Measurements from ENCODE around the gene LAMC1.

LAMC1 gene

GRCh38 chr1:183178545-183178944 is 155.3 kb downstream of the LAMC1 start:
- no peak for TF ChIP-seq CTCF (IDR thresholded peaks at IDR 0.05; ENCODE audit: extremely low read depth, missing control alignments)
- DNase-seq (ENCODE audit: low spot score), result no peak

- DNase-seq (ENCODE audit: low spot score), result no peak
- no peak for TF ChIP-seq CTCF (IDR thresholded peaks at IDR 0.05; ENCODE audit: extremely low read depth, missing control alignments)
Measured at GRCh38 chr1:183179033-183179432, 155.8 kb downstream of the LAMC1 start.

GRCh38 chr1:183180218-183180617 is 157.0 kb downstream of the LAMC1 start:
- TF ChIP-seq CTCF (IDR thresholded peaks at IDR 0.05; ENCODE audit: extremely low read depth, missing control alignments), result no peak
- no peak for DNase-seq (ENCODE audit: low spot score)

DNA sequence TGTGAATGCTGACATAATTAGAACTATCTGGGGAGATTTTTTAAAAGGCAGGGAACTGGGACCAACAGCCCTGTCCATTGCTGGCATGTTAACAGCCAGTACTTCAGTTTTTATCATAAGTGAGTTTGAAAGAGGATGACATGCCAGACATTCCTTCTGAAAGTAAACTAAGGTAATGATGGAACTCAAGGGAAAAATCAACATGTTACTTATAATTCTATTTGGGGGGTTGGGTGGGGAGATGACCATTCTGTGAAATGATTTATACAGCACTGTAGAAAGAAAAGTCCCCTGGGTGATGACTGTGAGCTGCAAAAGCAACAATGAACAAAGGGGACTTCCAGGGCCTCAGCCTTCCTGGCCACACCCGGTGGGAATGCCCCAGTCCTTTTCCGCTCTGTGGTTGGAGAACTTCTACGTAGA is 157.4 kb downstream of the LAMC1 start:
- TF ChIP-seq CTCF (IDR thresholded peaks at IDR 0.05; ENCODE audit: extremely low read depth, missing control alignments), result no peak
- DNase-seq (ENCODE audit: low spot score), result peak; percentile 70

GRCh38 chr1:183185941-183186490 is 162.8 kb downstream of the LAMC1 start, which contains the start of gene LAMC2:
LAMC2 (plus strand) TSS chr1:183186264; CDS start chr1:183186353, 89 bp downstream.
- DNase-seq (ENCODE audit: low spot score), result no peak
- TF ChIP-seq CTCF (IDR thresholded peaks at IDR 0.05; ENCODE audit: extremely low read depth, missing control alignments), result no peak

DNA sequence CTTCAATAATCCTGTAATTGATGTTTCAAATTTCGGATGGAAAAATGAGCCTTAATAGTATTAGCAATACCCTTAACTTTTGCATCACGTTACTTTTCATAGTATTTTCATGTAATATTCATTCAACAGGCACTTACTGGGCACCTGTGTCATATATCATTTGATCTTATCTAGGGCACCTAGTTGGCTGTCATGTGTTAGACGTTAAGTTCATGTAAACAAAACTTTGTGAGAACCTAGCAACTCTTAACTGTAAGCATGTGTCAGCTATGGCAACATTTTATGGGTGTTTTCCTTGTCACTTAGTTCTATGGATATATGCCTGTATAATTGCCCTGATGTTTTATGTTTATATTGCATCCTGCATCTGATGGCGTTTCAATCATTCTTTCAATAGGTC is 163.6 kb downstream of the LAMC1 start:
- TF ChIP-seq CTCF (IDR thresholded peaks at IDR 0.05; ENCODE audit: extremely low read depth, missing control alignments), result no peak

GRCh38 chr1:183188240-183188639 is 165.0 kb downstream of the LAMC1 start:
- no peak for DNase-seq (ENCODE audit: low spot score)
- no peak for TF ChIP-seq CTCF (IDR thresholded peaks at IDR 0.05; ENCODE audit: extremely low read depth, missing control alignments)

More for the DNA sequence above, 163.6 kb downstream of the LAMC1 start:
- no peak for DNase-seq (ENCODE audit: low spot score)

Measured in GM20000 (cell line).